ENCODE measurements around the gene PFKFB3.

DNA sequence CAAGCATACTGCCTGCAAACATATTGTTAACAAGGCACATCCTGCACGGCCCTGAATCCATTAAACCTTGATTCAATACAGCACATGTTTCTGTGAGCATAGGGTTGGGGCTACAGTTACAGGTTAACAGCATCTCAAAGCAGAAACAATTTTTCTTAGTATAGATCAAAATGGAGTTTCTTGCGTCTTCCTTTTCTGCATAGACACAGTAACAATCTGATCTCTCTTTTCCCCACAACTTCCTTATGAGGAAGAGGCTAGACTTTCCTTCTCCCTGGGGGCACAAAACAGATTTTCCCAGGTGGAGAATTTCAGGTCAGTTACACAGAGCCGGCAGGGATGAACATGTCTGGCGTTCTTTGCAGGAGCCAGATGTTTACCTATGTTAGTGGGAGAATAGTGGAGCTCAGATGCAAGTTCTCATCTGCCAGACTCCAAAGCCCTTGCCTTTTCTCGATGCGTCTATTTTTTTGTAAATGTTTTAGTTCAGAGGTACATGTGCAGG lies 37.5 kb upstream of the PFKFB3 start:
- no peak for TF ChIP-seq CTCF (IDR thresholded peaks at IDR 0.05)
- TF ChIP-seq EZH2 (IDR thresholded peaks at IDR 0.05) = no peak
- TF ChIP-seq EZH2phosphoT487 (IDR thresholded peaks at IDR 0.05) = no peak

All from neural progenitor cell (in vitro differentiated cells).